Measurements from ENCODE around the gene PIGC. TPM values are rescaled to one million over a fixed set of nuclear protein-coding genes. Genes with fewer than 3 reads are reported as not detected.

The PIGC gene
- total RNA-seq, 2 experiments from 2014 or later, result 23.7 to 27.1 TPM

DNA sequence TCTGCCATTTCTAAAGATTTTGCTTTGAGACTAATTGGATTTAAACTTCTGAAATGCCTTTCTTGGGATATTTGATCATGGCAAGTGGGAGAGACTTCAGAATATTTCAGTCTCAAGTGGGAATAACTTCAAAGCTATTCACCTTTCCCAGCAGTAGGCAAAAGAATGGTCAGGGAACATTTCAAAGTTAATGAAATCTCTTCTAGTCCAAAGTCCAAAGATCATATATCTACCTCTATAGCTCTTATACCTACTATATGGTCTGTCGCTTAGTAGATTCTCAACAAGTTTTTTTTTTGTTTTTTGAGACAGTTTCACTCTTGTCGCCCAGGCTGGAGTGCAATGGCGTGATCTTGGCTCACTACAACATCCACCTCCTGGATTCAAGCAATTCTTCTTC lies 44.5 kb upstream of the PIGC start:
- peaks cover 4% of the 10 kb centered on the region for H3K4me1 ChIP-seq (ENCODE audit: insufficient read depth, low read length)
- DNase-seq (no peak), ATAC-seq (ENCODE audit: poor library complexity) (no peak)
- Mint-ChIP-seq H3K27ac (no peak overlapping the region), H3K9me3 (no peaks in the 10 kb centered on the region), H3K27me3 (peaks cover 16% of the 10 kb centered on the region), H3K4me1 (ENCODE audit: low read depth) (peaks cover 17% of the 10 kb centered on the region), H3K4me3 (no peak overlapping the region), H3K36me3 (ENCODE audit: low read depth) (no peaks in the 10 kb centered on the region)
- no peaks in the 10 kb centered on the region for H3K9me3 ChIP-seq (ENCODE audit: control insufficient read depth in 1 of 2, insufficient read depth in 1 of 2, low read length in 2 of 2)
- TF ChIP-seq, protein P1, sequence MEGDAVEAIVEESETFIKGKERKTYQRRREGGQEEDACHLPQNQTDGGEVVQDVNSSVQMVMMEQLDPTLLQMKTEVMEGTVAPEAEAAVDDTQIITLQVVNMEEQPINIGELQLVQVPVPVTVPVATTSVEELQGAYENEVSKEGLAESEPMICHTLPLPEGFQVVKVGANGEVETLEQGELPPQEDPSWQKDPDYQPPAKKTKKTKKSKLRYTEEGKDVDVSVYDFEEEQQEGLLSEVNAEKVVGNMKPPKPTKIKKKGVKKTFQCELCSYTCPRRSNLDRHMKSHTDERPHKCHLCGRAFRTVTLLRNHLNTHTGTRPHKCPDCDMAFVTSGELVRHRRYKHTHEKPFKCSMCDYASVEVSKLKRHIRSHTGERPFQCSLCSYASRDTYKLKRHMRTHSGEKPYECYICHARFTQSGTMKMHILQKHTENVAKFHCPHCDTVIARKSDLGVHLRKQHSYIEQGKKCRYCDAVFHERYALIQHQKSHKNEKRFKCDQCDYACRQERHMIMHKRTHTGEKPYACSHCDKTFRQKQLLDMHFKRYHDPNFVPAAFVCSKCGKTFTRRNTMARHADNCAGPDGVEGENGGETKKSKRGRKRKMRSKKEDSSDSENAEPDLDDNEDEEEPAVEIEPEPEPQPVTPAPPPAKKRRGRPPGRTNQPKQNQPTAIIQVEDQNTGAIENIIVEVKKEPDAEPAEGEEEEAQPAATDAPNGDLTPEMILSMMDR (IDR thresholded peaks at IDR 0.05), result no peak
- POLR2A ChIA-PET, result no interaction called here
- no peaks in the 10 kb centered on the region for H3K27me3 ChIP-seq (ENCODE audit: control insufficient read depth in 1 of 2, insufficient read depth in 2 of 2, low read length in 2 of 2)
- intact Hi-C loops (cut with DNase I, micrococcal nuclease), result no loop called here
- no peak overlapping the region for H3K27ac ChIP-seq (ENCODE audit: low read depth in 1 of 2, low read length in 2 of 2)
- no peaks in the 10 kb centered on the region for H3K36me3 ChIP-seq (ENCODE audit: insufficient read depth, low read length)
- H3K4me3 ChIP-seq (ENCODE audit: low read length), result no peak overlapping the region
- CTCF ChIA-PET, result no interaction called here

DNA sequence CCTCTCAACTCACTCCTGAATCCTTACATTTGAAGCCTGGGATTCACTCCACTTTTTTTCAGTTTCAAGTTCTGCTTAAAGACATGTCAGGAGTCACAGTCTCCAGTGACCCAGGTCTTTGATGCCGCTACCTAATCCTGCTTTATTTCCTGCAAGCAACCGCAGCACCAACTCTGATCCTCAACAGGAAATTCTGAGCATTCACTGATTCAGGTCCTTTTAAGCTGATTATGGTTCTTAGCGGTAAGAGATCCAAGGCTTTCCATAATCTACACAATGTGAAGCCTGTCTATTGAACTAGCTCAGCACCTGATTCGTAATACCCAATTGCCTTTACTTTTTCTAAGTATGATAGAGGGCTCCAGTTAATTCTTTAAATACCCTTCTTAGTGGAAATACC lies 43.7 kb upstream of the PIGC start:
- Mint-ChIP-seq H3K4me3 (no peak overlapping the region), H3K9me3 (no peaks in the 10 kb centered on the region), H3K27ac (no peak overlapping the region), H3K27me3 (peaks cover 16% of the 10 kb centered on the region), H3K4me1 (ENCODE audit: low read depth) (peaks cover 17% of the 10 kb centered on the region), H3K36me3 (ENCODE audit: low read depth) (no peaks in the 10 kb centered on the region)
- Histone ChIP-seq H3K4me1 (ENCODE audit: insufficient read depth, low read length) (peaks cover 4% of the 10 kb centered on the region), H3K27ac (ENCODE audit: low read depth in 1 of 2, low read length in 2 of 2) (no peak overlapping the region), H3K36me3 (ENCODE audit: insufficient read depth, low read length) (no peaks in the 10 kb centered on the region), H3K9me3 (ENCODE audit: control insufficient read depth in 1 of 2, insufficient read depth in 1 of 2, low read length in 2 of 2) (no peaks in the 10 kb centered on the region), H3K27me3 (ENCODE audit: control insufficient read depth in 1 of 2, insufficient read depth in 2 of 2, low read length in 2 of 2) (no peaks in the 10 kb centered on the region), H3K4me3 (ENCODE audit: low read length) (no peak overlapping the region)
- TF ChIP-seq, protein P1 (IDR thresholded peaks at IDR 0.05), result no peak
- ChIA-PET POLR2A (interaction anchor here (0.6 to 1.0 kb wide), 2 partner anchors 45 to 713 kb away, joined by 3 read pairs; partner anchors contain the start of gene SUCO), CTCF (no interaction called here)
- peak; percentile 26 for ATAC-seq (ENCODE audit: poor library complexity)
- intact Hi-C loops (cut with DNase I, micrococcal nuclease), result no loop called here
- DNase-seq, result peak in 3 of 14 experiments; percentile 5 to 21 (median 16)

DNA sequence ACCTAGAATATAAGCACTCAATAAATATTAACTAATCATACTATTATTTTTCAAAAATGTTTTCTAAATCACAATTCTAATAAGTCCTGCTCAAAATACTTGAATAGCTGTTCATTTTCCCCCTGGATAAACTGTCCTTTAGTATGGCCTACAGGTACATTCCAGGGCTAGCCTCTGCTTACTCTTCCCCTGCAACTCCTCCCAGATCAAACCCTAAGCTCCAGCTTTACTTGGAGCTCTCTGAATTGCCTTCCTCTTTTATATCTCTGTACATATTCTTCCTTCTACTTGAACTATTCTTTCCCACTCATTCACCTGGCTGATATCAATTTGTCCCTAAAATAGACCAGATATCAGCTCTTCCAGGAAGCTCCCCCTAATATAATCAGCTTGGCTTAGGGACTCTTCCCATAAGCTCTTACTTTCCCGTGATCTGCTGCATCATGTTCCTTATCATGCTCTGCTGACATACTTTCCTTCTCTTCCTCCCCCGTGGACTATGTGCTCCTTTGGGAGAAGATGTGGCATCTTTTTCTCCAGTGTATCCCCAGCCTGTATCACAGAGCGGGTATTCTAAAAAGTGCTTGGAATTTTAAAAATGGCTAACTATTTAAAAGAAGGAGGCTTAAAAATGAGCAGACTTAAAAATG lies 43.1 kb upstream of the PIGC start:
- ATAC-seq (ENCODE audit: poor library complexity) (no peak), DNase-seq (no peak)
- POLR2A ChIA-PET, result interaction anchor here (1.0 kb wide), 1 partner anchor 46 kb away, joined by 3 read pairs; the partner anchor contains the start of gene SUCO
- TF ChIP-seq, protein P1 (IDR thresholded peaks at IDR 0.05), result no peak
- intact Hi-C loops (cut with DNase I, micrococcal nuclease), result no loop called here
- peaks cover 17% of the 10 kb centered on the region for H3K4me1 Mint-ChIP-seq (ENCODE audit: low read depth)
- no peaks in the 10 kb centered on the region for H3K9me3 ChIP-seq (ENCODE audit: control insufficient read depth in 1 of 2, insufficient read depth in 1 of 2, low read length in 2 of 2)
- peaks cover 4% of the 10 kb centered on the region for H3K4me1 ChIP-seq (ENCODE audit: insufficient read depth, low read length)
- CTCF ChIA-PET, result no interaction called here
- H3K4me3 ChIP-seq (ENCODE audit: low read length), result no peak overlapping the region
- no peaks in the 10 kb centered on the region for H3K27me3 ChIP-seq (ENCODE audit: control insufficient read depth in 1 of 2, insufficient read depth in 2 of 2, low read length in 2 of 2)
- no peak overlapping the region for H3K27ac ChIP-seq (ENCODE audit: low read depth in 1 of 2, low read length in 2 of 2)
- no peak overlapping the region for H3K4me3 Mint-ChIP-seq
- H3K36me3 Mint-ChIP-seq (ENCODE audit: low read depth), result no peaks in the 10 kb centered on the region
- peaks cover 16% of the 10 kb centered on the region for H3K27me3 Mint-ChIP-seq
- no peaks in the 10 kb centered on the region for H3K9me3 Mint-ChIP-seq
- H3K36me3 ChIP-seq (ENCODE audit: insufficient read depth, low read length), result no peaks in the 10 kb centered on the region
- H3K27ac Mint-ChIP-seq, result no peak overlapping the region

All from CD4-positive, alpha-beta T cell (primary cell).